Hepatocyte (in vitro differentiated cells): ENCODE results near the gene CD55.

Source experiments
- CTCF ChIP-seq: fragments of 200-600 bp; sonication (generic); IDR thresholded peaks from 2 replicates; pipeline ENCODE4 v1.5.1; 2016; ENCODE audit warnings: antibody characterized with exemption, mild to moderate bottlenecking; ENCODE audit not compliant: poor library complexity
- EZH2 ChIP-seq: fragments of 200-600 bp; sonication (generic); IDR thresholded peaks from 2 replicates; pipeline ENCODE4 v1.6.1; 2016; ENCODE audit warnings: antibody characterized with exemption, mild to moderate bottlenecking, borderline replicate concordance

GRCh38 chr1:207308451-207309190 lies 12.9 kb upstream of the CD55 start:
- TF ChIP-seq EZH2 (no peak), CTCF (no peak)
